GM18520 (cell line): ENCODE results near the gene ADAMTSL5.
"Not testable (repeated sequence)": the region's sequence is repeated elsewhere in the genome, so short reads cannot be mapped to it uniquely, and the experiment has no call there.

Source experiments
- ATAC-seq: cut with Tn5 transposase; IDR thresholded peaks from one replicate; pipeline ENCODE4 v1.9.1; 2021; ENCODE audit not compliant: unreplicated experiment

ADAMTSL5 gene

GRCh38 chr19:1512671-1513498, at the start of gene ADAMTSL5:
Gene ADAMTSL5, minus strand, starts transcription at chr19:1513019. Its CDS starts 2,076 bp downstream, at chr19:1510943.
- ATAC-seq, result no peak

DNA sequence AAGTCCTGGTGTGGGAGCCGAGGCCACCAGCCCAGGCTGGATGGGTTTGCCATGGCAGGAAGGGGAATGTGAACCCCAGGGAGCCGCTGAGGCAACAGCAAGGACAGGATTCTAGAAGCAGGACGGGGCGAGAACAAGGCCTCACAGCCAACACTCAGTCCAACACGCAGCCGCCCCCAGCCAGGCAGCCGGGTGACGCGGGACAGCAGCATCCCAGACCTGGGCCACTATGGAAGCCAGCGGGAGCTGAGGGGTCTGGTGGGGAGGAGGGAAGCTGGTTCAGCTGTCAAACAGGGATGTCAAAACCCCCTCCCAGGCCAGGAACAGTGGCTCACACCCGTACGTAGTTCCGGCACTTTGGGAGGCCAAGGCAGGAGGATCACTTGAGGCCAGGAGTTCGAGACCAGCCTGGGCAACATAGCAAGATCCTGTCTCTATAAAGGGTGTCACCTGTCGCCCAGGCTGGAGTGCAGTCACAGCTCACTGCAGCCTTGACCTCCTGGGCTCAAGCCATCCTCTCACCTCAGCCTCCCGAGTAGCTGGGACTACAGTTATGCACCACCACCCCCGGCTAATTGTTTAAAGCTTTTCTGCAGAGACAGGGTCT, 48.5 kb upstream of the ADAMTSL5 start:
- ATAC-seq, result no peak

DNA sequence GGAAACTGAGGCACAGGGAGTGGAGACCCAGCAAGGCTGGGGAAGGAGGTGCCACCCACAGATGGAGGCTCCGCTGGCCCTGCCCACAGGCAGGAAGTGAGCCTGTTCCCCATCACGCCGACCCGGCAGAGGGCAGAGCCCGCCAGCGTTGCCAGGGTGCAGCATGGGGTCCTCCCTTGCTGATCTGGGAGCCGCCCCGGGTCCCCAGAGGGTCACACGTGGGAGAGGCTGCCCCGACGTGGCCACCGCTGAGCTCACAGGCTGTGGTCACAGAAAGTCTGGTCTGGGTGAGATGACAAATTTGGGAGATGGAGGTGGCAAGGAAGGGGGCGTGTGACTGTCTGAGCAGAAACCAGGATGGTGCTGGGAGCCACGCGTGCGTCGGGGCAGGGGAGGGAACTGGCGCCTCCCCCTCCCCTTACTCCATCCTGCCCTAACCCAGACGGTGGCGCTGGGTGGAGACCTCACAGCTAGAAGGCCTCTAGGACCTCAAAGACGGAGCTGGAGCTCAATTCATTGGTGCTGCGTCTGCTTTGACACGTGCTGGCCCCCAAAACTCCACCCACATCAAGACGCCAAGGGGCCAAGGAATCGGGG, 47.6 kb upstream of the ADAMTSL5 start:
- ATAC-seq, result no peak

DNA sequence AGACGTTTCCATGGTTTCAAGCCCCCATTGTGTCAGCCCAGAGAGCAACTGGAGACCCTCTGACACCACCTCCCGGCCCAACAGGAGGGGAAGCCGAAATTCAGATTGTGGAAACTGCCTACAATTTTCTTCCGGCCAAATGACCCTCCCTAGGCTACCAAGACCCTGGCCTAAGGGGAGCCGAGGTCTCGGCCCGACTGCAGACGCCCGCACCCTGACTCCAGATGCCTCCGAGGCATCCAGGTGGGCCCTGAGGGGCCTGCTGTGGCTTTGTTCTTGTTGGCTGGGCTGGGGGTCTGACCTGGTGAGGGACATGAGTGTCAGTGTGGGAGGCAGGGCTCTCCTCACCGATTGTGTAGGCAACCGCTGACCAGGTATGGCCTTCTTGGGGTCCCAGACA, 45.7 kb upstream of the ADAMTSL5 start:
- no peak for ATAC-seq

DNA sequence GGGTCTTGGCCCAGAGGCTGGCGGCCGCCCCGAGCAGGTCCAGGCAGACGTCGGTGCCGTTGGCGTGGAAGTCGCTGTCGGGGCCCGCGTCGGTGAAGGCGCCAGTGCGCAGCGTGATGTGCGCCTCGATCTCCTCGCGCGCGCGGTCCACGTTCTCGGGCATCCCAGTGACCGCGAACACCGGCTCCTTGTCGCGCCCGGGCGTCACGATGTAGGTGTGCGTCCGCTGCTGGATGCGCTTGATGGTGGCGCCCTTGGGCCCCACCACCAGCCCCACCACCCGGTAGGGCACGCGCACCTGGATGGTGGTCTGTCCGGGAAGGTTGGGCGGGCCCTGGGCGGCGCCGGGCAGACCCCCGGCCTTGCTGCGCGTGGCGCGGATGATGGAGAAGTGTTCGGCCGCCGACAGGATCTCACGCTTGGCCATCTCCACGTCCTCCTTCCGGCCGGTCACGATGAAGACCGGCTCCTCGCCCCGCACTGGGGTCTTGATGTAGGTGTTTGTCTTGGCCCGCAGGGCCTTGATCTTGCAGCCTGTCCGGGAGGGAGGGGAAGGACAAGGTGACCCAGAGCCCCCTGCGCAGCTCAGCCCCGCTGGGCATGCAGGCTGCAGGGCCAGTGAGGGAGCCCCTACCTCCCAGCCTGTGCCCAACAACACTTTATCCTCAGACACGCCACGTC, 43.7 kb upstream of the ADAMTSL5 start:
- ATAC-seq, result no peak

- no peak for ATAC-seq
Observed at GRCh38 chr19:1555487-1556389, 42.9 kb upstream of the ADAMTSL5 start.

GRCh38 chr19:1554968-1555367, 42.1 kb upstream of the ADAMTSL5 start:
- ATAC-seq, result no peak

GRCh38 chr19:1553415-1553814, 40.6 kb upstream of the ADAMTSL5 start:
- ATAC-seq, result no peak

GRCh38 chr19:1551068-1552040, 38.5 kb upstream of the ADAMTSL5 start:
- ATAC-seq, result no peak

GRCh38 chr19:1549332-1549945, 36.6 kb upstream of the ADAMTSL5 start:
- ATAC-seq, result no peak

DNA sequence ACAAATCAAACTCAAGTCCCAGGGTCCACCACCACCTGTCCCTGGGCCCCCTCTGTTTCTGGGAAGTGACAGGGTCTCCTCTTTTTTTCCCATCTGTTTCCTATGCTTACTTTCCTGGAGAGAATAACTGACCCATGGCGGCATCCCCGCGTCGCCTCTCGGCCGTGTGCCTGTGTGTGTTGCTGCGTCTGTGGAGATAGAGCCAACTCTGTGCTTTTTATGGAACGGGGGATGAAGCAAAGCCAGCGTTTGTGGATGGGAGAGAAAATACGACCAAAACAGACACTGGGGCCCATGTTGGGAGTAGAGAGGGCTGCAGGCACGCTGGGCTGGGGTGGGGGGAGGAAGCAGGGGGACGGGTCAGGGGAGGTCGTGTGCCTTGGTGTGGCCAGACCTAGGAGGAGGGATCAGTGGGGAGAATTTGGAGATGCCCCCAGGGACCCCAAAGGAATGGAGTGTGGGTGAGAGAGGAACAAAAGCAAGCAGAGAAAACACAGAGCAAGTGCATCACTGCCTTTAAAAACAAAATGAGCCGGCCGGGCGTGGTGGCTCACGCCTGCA, 27.6 kb upstream of the ADAMTSL5 start:
- ATAC-seq, result no peak

DNA sequence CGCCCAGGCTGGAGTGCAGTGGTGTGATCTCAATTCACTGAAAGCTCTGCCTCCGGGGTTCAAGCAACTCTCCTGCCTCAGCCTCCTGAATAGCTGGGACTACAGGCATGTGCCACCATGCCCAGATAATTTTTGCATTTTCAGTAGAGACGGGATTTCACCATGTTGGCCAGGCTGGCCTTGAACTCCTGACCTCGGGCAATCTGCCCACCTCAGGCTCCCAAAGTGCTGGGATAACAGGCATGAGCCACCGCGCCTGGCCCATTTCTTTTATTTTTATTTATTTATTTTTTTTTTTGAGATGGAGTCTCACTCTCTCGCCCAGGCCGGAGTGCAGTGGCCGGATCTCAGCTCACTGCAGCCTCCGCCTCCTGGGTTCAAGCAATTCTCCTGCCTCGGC, 26.9 kb upstream of the ADAMTSL5 start:
- ATAC-seq, result not testable (repeated sequence)

- ATAC-seq, result no peak
Observed at GRCh38 chr19:1538978-1539377, 26.2 kb upstream of the ADAMTSL5 start.

GRCh38 chr19:1535699-1536098, 22.9 kb upstream of the ADAMTSL5 start:
- not testable (repeated sequence) for ATAC-seq

- no peak for ATAC-seq
Observed at GRCh38 chr19:1534972-1535371, 22.2 kb upstream of the ADAMTSL5 start.

DNA sequence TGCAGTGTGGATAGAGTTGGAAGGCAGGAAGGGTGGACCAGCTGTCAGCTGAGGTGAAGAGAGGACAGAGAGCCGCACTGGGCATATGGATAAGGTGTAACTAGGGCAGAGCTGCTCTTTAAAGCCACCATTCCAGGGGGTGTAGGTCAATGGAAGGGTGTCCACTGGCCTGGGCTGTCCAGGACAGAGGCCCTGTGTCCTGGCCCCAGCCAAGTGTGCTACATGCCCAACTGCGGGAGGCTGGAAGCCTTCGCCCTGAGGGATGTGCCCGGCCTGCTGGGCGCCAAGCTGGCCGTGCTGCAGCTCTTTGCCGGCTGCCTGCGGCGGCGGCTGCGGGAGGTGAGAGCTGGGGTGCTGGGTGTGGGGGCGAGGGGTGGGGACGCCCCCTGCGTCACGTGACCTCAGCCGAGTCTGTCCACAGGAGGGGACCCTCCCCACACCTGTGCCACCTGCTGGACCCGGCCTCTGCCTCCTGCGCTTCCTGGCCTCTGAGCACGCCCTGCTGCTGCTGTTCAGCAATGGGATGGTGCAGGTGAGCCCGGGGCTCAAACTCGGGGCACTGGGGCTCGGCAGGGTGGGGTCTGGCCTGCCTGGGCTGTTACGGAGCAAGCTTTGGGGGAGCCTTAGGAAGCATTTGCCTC, 20.8 kb upstream of the ADAMTSL5 start:
- no peak for ATAC-seq

DNA sequence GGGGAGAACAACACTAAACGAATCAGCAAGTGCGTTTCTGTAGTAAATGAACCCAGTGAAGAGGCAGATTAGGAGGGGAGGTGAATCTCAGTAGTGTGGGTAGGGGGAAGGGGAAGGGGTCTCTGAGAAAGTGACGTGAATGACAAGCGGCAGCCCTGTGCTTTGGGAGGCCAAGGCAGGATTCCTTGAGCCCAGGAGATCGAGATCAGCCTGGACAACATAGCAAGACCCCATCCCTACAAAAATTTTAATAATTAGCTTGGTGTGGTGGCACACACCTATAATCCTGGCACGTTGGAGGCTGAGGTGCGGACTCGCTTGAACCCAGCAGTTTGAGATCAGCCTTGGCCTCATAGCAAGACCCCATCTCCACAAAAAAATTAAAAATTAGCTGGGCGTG, 19.2 kb upstream of the ADAMTSL5 start:
- no peak for ATAC-seq

GRCh38 chr19:1531587-1531986, 18.8 kb upstream of the ADAMTSL5 start:
- ATAC-seq, result no peak
